Adrenal gland (tissue), 12 donors: ENCODE data around the gene BSPRY. TPM values are rescaled to one million over a fixed set of nuclear protein-coding genes. Genes with fewer than 3 reads are reported as not detected.

Experiments used
- DNase-seq, 7 donors: peaks; one replicate each; pipeline ENCODE4 v3.0.0-alpha.2; 2019 to 2020
- H3K27ac ChIP-seq, 5 donors: fragments of 200-600 bp; sonication (generic) in 4 of 5; 1 replicate in 3 of 5; 2 replicates in 2 of 5; pipeline versions ENCODE4 v1.5.1 to v1.8.0; 2016 to 2020; ENCODE audit warnings: mild to moderate bottlenecking in 1 of 5
- H3K27me3 ChIP-seq: fragments of 200-600 bp; 2 replicates; pipeline ENCODE4 v1.8.0; 2021
- H3K36me3 ChIP-seq, 2 donors: fragments of 200-600 bp; replicated peaks in 1 of 2; 1 replicate in 1 of 2; 2 replicates in 1 of 2; pipeline versions ENCODE4 v1.5.1 to v1.8.0; 2018 to 2022
- H3K4me1 ChIP-seq, 2 donors: fragments of 200-600 bp; replicated peaks in 1 of 2; 1 replicate in 1 of 2; 2 replicates in 1 of 2; pipeline versions ENCODE4 v1.5.1 to v1.8.0; 2018 to 2021
- H3K4me3 ChIP-seq, 4 donors: fragments of 200-600 bp; sonication (generic) in 3 of 4; one replicate each; pipeline ENCODE4 v1.5.1; 2016 to 2018
- H3K9me3 ChIP-seq, 3 donors: fragments of 200-600 bp; sonication (generic) in 1 of 3; replicated peaks in 1 of 3; 1 replicate in 2 of 3; 2 replicates in 1 of 3; pipeline versions ENCODE4 v1.5.1 to v1.8.0; 2016 to 2021
- POLR2A ChIP-seq, 2 donors: fragments of 450-650 bp; IDR thresholded peaks; one replicate each; pipeline ENCODE4 v1.6.1; 2017; ENCODE audit warnings: antibody characterized with exemption in 2 of 2, mild to moderate bottlenecking in 2 of 2, moderate library complexity in 1 of 2
- WGBS, 4 donors: extraction: QIAGEN DNeasy Blood & Tissue Kit in 2 of 4; methylation state at CpG; one replicate each; pipeline versions ENCODE4 v1.1.5 to v1.1.7; 2013 to 2017; 5-methylcytosine and 5-hydroxymethylcytosine counted together
- intact Hi-C, 2 donors: fragments of 100-400 bp; cut with DNase I; formaldehyde crosslinking; loops; one replicate each; pipeline versions ENCODE4 v1.14.1 to v1.15.0; 2022 to 2023
- polyA plus RNA-seq, 3 donors: library from polyadenylated mRNA; stranded (reverse); fragments of 200-250 nt in 2 of 3; fragments of 350-450 nt in 1 of 3; fragmentation: Illumina TruSeq in 1 of 3; extraction: RNeasy Lipid Tissue Mini Kit (QIAGEN cat#74804) in 1 of 3; gene quantifications; one replicate each; pipeline ENCODE4 v1.2.3, GENCODE V29; 2013 to 2014
- total RNA-seq, 9 donors: library from RNA; depleted of rRNA in 4 of 9; stranded (reverse); fragments of >200 nt in 4 of 9; fragments of 120-200 nt in 1 of 9; fragmentation: NEBNext Ultra II Directional in 1 of 9; extraction: Animal tissue kit (Norgen Biotek cat#: 25700) in 1 of 9; gene quantifications; one replicate each; pipeline versions ENCODE4 v1.1.0 to v1.2.4, GENCODE V29; 2013 to 2023
- TF ChIP-seq, protein P1 (sequence below), 6 experiments: fragments of 450-650 bp in 4 of 6; fragments of 200-600 bp in 2 of 6; sonication (generic) in 1 of 6; IDR thresholded peaks; 1 replicate in 5 of 6; 2 replicates in 1 of 6; pipeline versions ENCODE4 v1.5.1 to v1.8.0; 2016 to 2021; ENCODE audit warnings: antibody characterized with exemption in 6 of 6, mild to moderate bottlenecking in 2 of 6, moderate library complexity in 1 of 6
- donor health status: healthy with polysubstance abuse.
- donor health status: Bipolar disorder and iron deficiency.
- donor health status: DM: yes; HTN: yes; CAD: no.
- donor health status: DM: no; HTN: no; CAD: no.
- donor health status: DM: no; HTN: no; CAD: no.
- donor health status: DM: yes; HTN: yes; CAD: no.

BSPRY gene
- total and polyA plus RNA-seq, 12 donors = 0.89 to 18.6 (median 3.7) TPM

DNA sequence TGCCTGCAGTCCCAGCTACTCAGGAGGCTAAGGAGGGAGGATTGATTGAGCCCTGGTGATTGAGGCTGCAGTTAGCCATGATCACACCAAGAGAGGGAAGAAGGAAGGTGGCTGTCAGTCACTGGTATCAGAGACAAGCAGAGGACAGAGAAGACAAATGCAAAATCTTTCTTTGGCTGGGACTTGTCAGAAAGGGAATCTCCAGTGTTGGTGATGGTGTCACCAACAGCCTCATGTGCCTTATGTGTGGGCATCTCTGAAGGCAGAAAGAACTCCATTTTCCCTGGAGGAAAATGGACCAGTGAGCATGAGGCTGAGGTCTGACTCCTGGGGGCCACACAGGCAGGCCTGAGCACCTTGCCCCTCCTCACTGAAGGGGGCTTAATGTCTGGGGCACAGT is 34.1 kb upstream of the BSPRY start:
- no peak overlapping the region for H3K4me3 ChIP-seq
- no peak overlapping the region for H3K27ac ChIP-seq
- DNase-seq = no peak
- intact Hi-C loops = no loop called here
- no peak for TF ChIP-seq POLR2A (IDR thresholded peaks at IDR 0.05)
- TF ChIP-seq, protein P1, sequence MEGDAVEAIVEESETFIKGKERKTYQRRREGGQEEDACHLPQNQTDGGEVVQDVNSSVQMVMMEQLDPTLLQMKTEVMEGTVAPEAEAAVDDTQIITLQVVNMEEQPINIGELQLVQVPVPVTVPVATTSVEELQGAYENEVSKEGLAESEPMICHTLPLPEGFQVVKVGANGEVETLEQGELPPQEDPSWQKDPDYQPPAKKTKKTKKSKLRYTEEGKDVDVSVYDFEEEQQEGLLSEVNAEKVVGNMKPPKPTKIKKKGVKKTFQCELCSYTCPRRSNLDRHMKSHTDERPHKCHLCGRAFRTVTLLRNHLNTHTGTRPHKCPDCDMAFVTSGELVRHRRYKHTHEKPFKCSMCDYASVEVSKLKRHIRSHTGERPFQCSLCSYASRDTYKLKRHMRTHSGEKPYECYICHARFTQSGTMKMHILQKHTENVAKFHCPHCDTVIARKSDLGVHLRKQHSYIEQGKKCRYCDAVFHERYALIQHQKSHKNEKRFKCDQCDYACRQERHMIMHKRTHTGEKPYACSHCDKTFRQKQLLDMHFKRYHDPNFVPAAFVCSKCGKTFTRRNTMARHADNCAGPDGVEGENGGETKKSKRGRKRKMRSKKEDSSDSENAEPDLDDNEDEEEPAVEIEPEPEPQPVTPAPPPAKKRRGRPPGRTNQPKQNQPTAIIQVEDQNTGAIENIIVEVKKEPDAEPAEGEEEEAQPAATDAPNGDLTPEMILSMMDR (IDR thresholded peaks at IDR 0.05) = no peak
- peaks cover 0 to 6% of the 10 kb centered on the region in 2 donors for H3K4me1 ChIP-seq
- H3K9me3 ChIP-seq = no peaks in the 10 kb centered on the region
- no peaks in the 10 kb centered on the region for H3K27me3 ChIP-seq
- H3K36me3 ChIP-seq = peaks cover 0 to 15% of the 10 kb centered on the region in 2 donors

DNA sequence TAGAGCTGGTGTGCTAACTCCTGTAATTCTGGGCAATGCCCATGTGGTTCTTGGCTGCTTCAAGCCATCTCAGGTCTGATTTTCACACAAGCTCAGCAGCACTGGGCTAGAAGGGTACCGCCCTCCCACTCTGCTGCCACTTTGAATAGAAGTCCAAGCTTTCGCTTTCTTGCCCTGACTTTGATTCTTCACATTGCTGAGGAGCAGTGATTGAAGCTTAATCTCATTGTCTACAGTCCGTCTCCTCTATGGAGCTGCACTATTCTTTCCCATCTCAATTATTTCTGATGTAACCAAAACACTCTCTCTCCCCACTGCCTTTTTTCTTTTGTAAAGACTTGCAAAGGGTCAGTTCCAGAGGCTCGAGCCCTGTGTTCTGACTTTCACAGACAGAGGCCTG is 33.3 kb upstream of the BSPRY start:
- 92 to 100% (median 95%) methylated on average over 4 of the region's 4 CpGs for WGBS, 4 donors
- DNase-seq = no peak
- H3K4me1 ChIP-seq = no peaks in the 10 kb centered on the region
- peaks cover 0 to 17% of the 10 kb centered on the region in 2 donors for H3K36me3 ChIP-seq
- no peak overlapping the region for H3K27ac ChIP-seq
- H3K4me3 ChIP-seq = no peak overlapping the region
- intact Hi-C loops = no loop called here
- H3K27me3 ChIP-seq = no peaks in the 10 kb centered on the region
- no peak for TF ChIP-seq POLR2A (IDR thresholded peaks at IDR 0.05)
- TF ChIP-seq, protein P1 (IDR thresholded peaks at IDR 0.05) = no peak
- H3K9me3 ChIP-seq = no peaks in the 10 kb centered on the region

DNA sequence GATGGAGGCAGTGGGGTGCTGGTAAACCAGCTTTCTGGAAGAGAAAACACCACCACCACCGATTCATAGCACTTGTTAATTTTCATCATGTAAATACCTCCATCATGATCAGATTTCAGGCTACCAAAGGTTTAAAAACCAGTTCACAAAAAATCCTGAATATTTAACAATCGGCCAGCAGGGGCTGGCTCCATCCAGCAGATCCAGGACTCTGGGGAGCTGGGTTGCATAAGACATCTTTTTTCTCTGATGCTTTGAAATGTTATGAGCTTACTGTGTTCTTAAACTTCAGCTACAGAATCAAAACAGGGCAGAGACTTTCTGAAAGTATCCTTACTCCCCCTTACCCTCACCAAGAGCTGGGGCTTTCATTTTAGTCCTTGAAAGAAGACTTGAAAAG is 31.6 kb upstream of the BSPRY start:
- Histone ChIP-seq H3K4me3 (no peak overlapping the region), H3K27ac (no peak overlapping the region), H3K9me3 (no peaks in the 10 kb centered on the region), H3K4me1 (no peaks in the 10 kb centered on the region), H3K36me3 (peaks cover 0 to 17% of the 10 kb centered on the region in 2 donors), H3K27me3 (no peaks in the 10 kb centered on the region)
- intact Hi-C loops = no loop called here
- 69 to 89% (median 82%) methylated on average over 2 of the region's 2 CpGs for WGBS, 4 donors
- peak in 1 of 7 donors; percentile 25 for DNase-seq
- TF ChIP-seq, protein P1 (IDR thresholded peaks at IDR 0.05) = peak in 1 of 6 experiments; percentile 7
- TF ChIP-seq POLR2A (IDR thresholded peaks at IDR 0.05) = no peak

DNA sequence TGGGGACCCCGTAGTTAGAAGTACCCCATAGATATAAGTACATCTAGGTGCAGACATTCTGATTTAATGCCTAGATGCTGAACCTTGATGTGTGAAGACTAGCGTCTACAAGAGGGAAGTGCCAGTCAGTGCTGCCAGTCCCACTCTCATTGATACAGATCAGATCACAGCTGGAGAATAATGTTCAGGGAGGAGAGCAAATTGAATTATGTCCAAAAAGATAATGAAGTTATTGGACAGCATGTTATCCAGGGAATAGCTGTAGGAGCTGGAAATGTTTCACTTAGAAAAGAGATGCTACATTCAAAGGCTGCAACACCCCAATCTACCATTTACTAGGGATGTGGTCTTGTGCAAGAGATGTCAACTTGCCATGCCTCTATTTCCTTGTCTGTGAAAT is 30.3 kb upstream of the BSPRY start:
- DNase-seq = no peak
- Histone ChIP-seq H3K9me3 (no peaks in the 10 kb centered on the region), H3K27me3 (no peaks in the 10 kb centered on the region), H3K4me3 (no peak overlapping the region), H3K27ac (no peak overlapping the region), H3K4me1 (no peaks in the 10 kb centered on the region), H3K36me3 (peaks cover 0 to 17% of the 10 kb centered on the region in 2 donors)
- TF ChIP-seq POLR2A (IDR thresholded peaks at IDR 0.05) = no peak
- TF ChIP-seq, protein P1 (IDR thresholded peaks at IDR 0.05) = no peak
- intact Hi-C loops = no loop called here
- 78 to 100% (median 89%) methylated on average over 2 of the region's 2 CpGs for WGBS, 4 donors
